HG02852 (cell line): ENCODE results near the gene OSBPL6.
"Not testable (repeated sequence)": the region's sequence is repeated elsewhere in the genome, so short reads cannot be mapped to it uniquely, and the experiment has no call there.

Source experiments
- ATAC-seq: cut with Tn5 transposase; IDR thresholded peaks from one replicate; pipeline ENCODE4 v1.9.1; 2021; ENCODE audit warnings: mild to moderate bottlenecking, moderate library complexity; ENCODE audit not compliant: unreplicated experiment

OSBPL6 gene

GRCh38 chr2:178388287-178388686 is 194.0 kb downstream of the OSBPL6 start:
- no peak for ATAC-seq

- no peak for ATAC-seq
Observed at GRCh38 chr2:178391701-178392100, 197.4 kb downstream of the OSBPL6 start.

GRCh38 chr2:178392215-178392614 is 197.9 kb downstream of the OSBPL6 start:
- ATAC-seq: no peak

GRCh38 chr2:178394859-178395258 is 200.5 kb downstream of the OSBPL6 start:
- no peak for ATAC-seq

GRCh38 chr2:178395295-178395694 is 201.0 kb downstream of the OSBPL6 start:
- ATAC-seq: no peak

GRCh38 chr2:178395941-178396570 is 201.7 kb downstream of the OSBPL6 start:
- no peak for ATAC-seq

GRCh38 chr2:178397002-178397605 is 202.8 kb downstream of the OSBPL6 start:
- ATAC-seq: peak; percentile 96

- ATAC-seq: no peak
Observed at GRCh38 chr2:178401994-178402437, 207.7 kb downstream of the OSBPL6 start.

- ATAC-seq: peak; percentile 35
Observed at GRCh38 chr2:178403671-178404306, 209.5 kb downstream of the OSBPL6 start.

- ATAC-seq: peak; percentile 100
Observed at GRCh38 chr2:178404368-178404767, 210.1 kb downstream of the OSBPL6 start.

GRCh38 chr2:178409261-178409660 is 214.9 kb downstream of the OSBPL6 start:
- no peak for ATAC-seq

- no peak for ATAC-seq
Observed at GRCh38 chr2:178412047-178412446, 217.7 kb downstream of the OSBPL6 start.

- ATAC-seq: not testable (repeated sequence)
Observed at GRCh38 chr2:178412453-178412852, 218.1 kb downstream of the OSBPL6 start.

- ATAC-seq: peak; percentile 76
Observed at GRCh38 chr2:178413472-178414265, 219.4 kb downstream of the OSBPL6 start.

- ATAC-seq: peak; percentile 77
Observed at GRCh38 chr2:178414266-178415247, 220.2 kb downstream of the OSBPL6 start.

GRCh38 chr2:178415979-178416378 is 221.7 kb downstream of the OSBPL6 start:
- no peak for ATAC-seq

GRCh38 chr2:178417916-178418315 is 223.6 kb downstream of the OSBPL6 start:
- ATAC-seq: no peak

GRCh38 chr2:178418426-178418825 is 224.1 kb downstream of the OSBPL6 start:
- no peak for ATAC-seq

GRCh38 chr2:178419123-178419522 is 224.8 kb downstream of the OSBPL6 start:
- no peak for ATAC-seq

GRCh38 chr2:178420463-178420999 is 226.2 kb downstream of the OSBPL6 start:
- no peak for ATAC-seq
